Peyer's patch (tissue), 4 donors: ENCODE data around the gene RGL2. TPM values are rescaled to one million over a fixed set of nuclear protein-coding genes. Genes with fewer than 3 reads are reported as not detected.

Source experiments
- DNase-seq, 3 donors: peaks; one replicate each; pipeline ENCODE4 v3.0.0-alpha.2; 2017 to 2019
- H3K27ac ChIP-seq, 4 donors: fragments of 200-600 bp; sonication (generic); one replicate each; pipeline ENCODE4 v1.5.1; 2016 to 2019
- H3K27me3 ChIP-seq, 2 donors: fragments of 200-600 bp; sonication (generic); one replicate each; pipeline ENCODE4 v1.5.1; 2019
- H3K36me3 ChIP-seq, 3 donors: fragments of 200-600 bp; sonication (generic); one replicate each; pipeline ENCODE4 v1.5.1; 2016 to 2019
- H3K4me1 ChIP-seq, 4 donors: fragments of 200-600 bp; sonication (generic); one replicate each; pipeline ENCODE4 v1.5.1; 2016 to 2019
- H3K4me3 ChIP-seq, 4 donors: fragments of 200-600 bp; sonication (generic); 1 replicate in 3 of 4; 2 replicates in 1 of 4; pipeline ENCODE4 v1.5.1; 2016 to 2019; ENCODE audit warnings: mild to moderate bottlenecking in 1 of 4
- H3K9me3 ChIP-seq, 4 donors: fragments of 200-600 bp; sonication (generic); one replicate each; pipeline ENCODE4 v1.5.1; 2016 to 2019; ENCODE audit warnings: mild to moderate bottlenecking in 1 of 4
- CTCF ChIP-seq, 6 experiments: fragments of 450-650 bp in 4 of 6; fragments of 200-600 bp in 2 of 6; sonication (generic) in 1 of 6; IDR thresholded peaks; one replicate each; pipeline ENCODE4 v1.5.1; 2017 to 2019; ENCODE audit warnings: antibody characterized with exemption in 6 of 6, mild to moderate bottlenecking in 3 of 6, moderate library complexity in 1 of 6
- POLR2A ChIP-seq, 2 donors: fragments of 450-650 bp; IDR thresholded peaks; one replicate each; pipeline ENCODE4 v1.5.1; 2017; ENCODE audit warnings: antibody characterized with exemption in 2 of 2, mild to moderate bottlenecking in 2 of 2, moderate library complexity in 2 of 2
- total RNA-seq, 4 donors: library from RNA; depleted of rRNA; stranded (reverse); fragments of >200 nt; gene quantifications; one replicate each; pipeline ENCODE4 v1.1.0, GENCODE V29; 2016

RGL2 gene
- total RNA-seq, 4 donors from 2014 or later = 15.4 to 89.1 (median 39.4) TPM

GRCh38 chr6:33259032-33259431 lies 39.7 kb downstream of the RGL2 start:
- Histone ChIP-seq H3K4me3 (no peak overlapping the region), H3K9me3 (no peaks in the 10 kb centered on the region), H3K27ac (no peak overlapping the region), H3K4me1 (no peaks in the 10 kb centered on the region), H3K27me3 (no peaks in the 10 kb centered on the region), H3K36me3 (peaks cover 0 to 56% (median 4%) of the 10 kb centered on the region in 3 donors)
- TF ChIP-seq POLR2A (IDR thresholded peaks at IDR 0.05) = no peak
- no peak for DNase-seq

GRCh38 chr6:33254591-33254990 lies 44.2 kb downstream of the RGL2 start:
- H3K4me1 ChIP-seq = peaks cover 0 to 13% (median 2%) of the 10 kb centered on the region in 4 donors
- peaks cover 0 to 27% (median 0%) of the 10 kb centered on the region in 3 donors for H3K36me3 ChIP-seq
- H3K27ac ChIP-seq = no peak overlapping the region
- H3K27me3 ChIP-seq = no peaks in the 10 kb centered on the region
- DNase-seq = no peak
- H3K4me3 ChIP-seq = no peak overlapping the region
- no peaks in the 10 kb centered on the region for H3K9me3 ChIP-seq
- TF ChIP-seq CTCF (IDR thresholded peaks at IDR 0.05) = no peak
- TF ChIP-seq POLR2A (IDR thresholded peaks at IDR 0.05) = no peak

GRCh38 chr6:33252759-33253158 lies 46.0 kb downstream of the RGL2 start:
- no peaks in the 10 kb centered on the region for H3K27me3 ChIP-seq
- no peak for DNase-seq
- peaks cover 0 to 13% (median 0%) of the 10 kb centered on the region in 3 donors for H3K36me3 ChIP-seq
- peaks cover 0 to 19% (median 5%) of the 10 kb centered on the region in 4 donors for H3K4me1 ChIP-seq
- H3K4me3 ChIP-seq = no peak overlapping the region
- no peak overlapping the region for H3K27ac ChIP-seq
- TF ChIP-seq POLR2A (IDR thresholded peaks at IDR 0.05) (no peak), CTCF (IDR thresholded peaks at IDR 0.05) (no peak)
- no peaks in the 10 kb centered on the region for H3K9me3 ChIP-seq

GRCh38 chr6:33251395-33252012 lies 47.2 kb downstream of the RGL2 start:
- Histone ChIP-seq H3K27me3 (no peaks in the 10 kb centered on the region), H3K4me3 (no peak overlapping the region), H3K27ac (no peak overlapping the region), H3K4me1 (peaks cover 0 to 19% (median 5%) of the 10 kb centered on the region in 4 donors), H3K36me3 (peaks cover 0 to 7% (median 0%) of the 10 kb centered on the region in 3 donors), H3K9me3 (no peaks in the 10 kb centered on the region)
- no peak for TF ChIP-seq CTCF (IDR thresholded peaks at IDR 0.05)
- no peak for TF ChIP-seq POLR2A (IDR thresholded peaks at IDR 0.05)
- no peak for DNase-seq

GRCh38 chr6:33250731-33251130 lies 48.0 kb downstream of the RGL2 start:
- no peaks in the 10 kb centered on the region for H3K9me3 ChIP-seq
- H3K36me3 ChIP-seq = peaks cover 0 to 7% (median 0%) of the 10 kb centered on the region in 3 donors
- H3K4me1 ChIP-seq = peaks cover 0 to 19% (median 5%) of the 10 kb centered on the region in 4 donors
- no peaks in the 10 kb centered on the region for H3K27me3 ChIP-seq
- TF ChIP-seq CTCF (IDR thresholded peaks at IDR 0.05) = no peak
- TF ChIP-seq POLR2A (IDR thresholded peaks at IDR 0.05) = no peak
- DNase-seq = no peak
- no peak overlapping the region for H3K27ac ChIP-seq
- no peak overlapping the region for H3K4me3 ChIP-seq

- H3K4me3 ChIP-seq = peak overlapping the region; percentile 43 to 60 (median 56)
- peaks cover 0 to 5% (median 0%) of the 10 kb centered on the region in 3 donors for H3K36me3 ChIP-seq
- no peak for TF ChIP-seq CTCF (IDR thresholded peaks at IDR 0.05)
- TF ChIP-seq POLR2A (IDR thresholded peaks at IDR 0.05) = no peak
- no peaks in the 10 kb centered on the region for H3K27me3 ChIP-seq
- no peaks in the 10 kb centered on the region for H3K9me3 ChIP-seq
- peaks cover 0 to 19% (median 5%) of the 10 kb centered on the region in 4 donors for H3K4me1 ChIP-seq
- no peak for DNase-seq
- peak overlapping the region; percentile 86 to 93 (median 89) for H3K27ac ChIP-seq
Measured at GRCh38 chr6:33249732-33250630, 48.8 kb downstream of the RGL2 start.
